Heart left ventricle (tissue), 13 donors: ENCODE results near the gene ATP5PB.

Experiments used
- POLR2A ChIP-seq, 2 donors: fragments of 450-650 bp; IDR thresholded peaks; one replicate each; pipeline ENCODE4 v1.6.1; 2017; ENCODE audit warnings: antibody characterized with exemption in 2 of 2, mild to moderate bottlenecking in 2 of 2, moderate library complexity in 2 of 2
- TF ChIP-seq, protein P1 (sequence below), 12 donors: fragments of 200-600 bp; sonication (generic) in 4 of 12; IDR thresholded peaks; one replicate each; pipeline versions ENCODE4 v1.5.0 to v1.8.0; 2018 to 2022; ENCODE audit warnings: antibody characterized with exemption in 12 of 12, mild to moderate bottlenecking in 5 of 12
- donor health status: ischemic (EF 13 %, LVEDD 7.1; RV severe dilation, severe dysfunction).
- donor health status: DM: no; HTN: yes; CAD: no.
- donor health status: DM: no; HTN: no; CAD: no.
- donor health status: ischemic (EF 25% LVEDD 6.9; RV normal size, moderate dysfunction).
- donor health status: ischemic (EF 25% LVEDD 5.7; RV mildly dilated, moderate dysfunction).
- donor health status: ischemic (EF 35%, LVEDD 5.7; RV mildly dilated, moderate dysfunction).
- donor health status: nonischemic (EF 11% LVEDD 7.7; RV severe dilation, severe dysfunction).
- donor health status: DM: yes; HTN: yes; CAD: no.
- donor health status: PGD.
- donor health status: ischemic (EF 29% LVEDD 5.4; RV normal size, mild dysfunction).
- donor health status: nonischemic (EF 23%, LVEDD 6.1; RV moderate dilation, normal function).

DNA sequence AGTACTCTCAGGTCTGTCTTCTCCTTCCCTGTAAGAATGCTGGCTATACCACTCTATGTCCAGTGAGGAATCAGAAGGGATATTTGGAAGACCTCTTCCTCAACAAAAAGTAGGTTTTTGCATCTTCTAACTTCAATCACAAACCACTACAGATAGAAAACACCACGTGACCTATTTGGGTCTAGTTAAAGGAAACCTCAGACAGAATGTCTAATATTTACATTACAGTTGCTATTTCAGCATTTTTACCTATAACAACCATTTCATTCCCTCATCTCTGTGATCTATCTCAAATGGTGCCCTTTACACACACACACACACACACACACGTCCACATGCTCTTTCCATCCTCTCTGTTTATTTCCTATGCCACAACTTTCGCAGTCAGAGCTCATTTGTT is 62.1 kb downstream of the ATP5PB start:
- TF ChIP-seq, protein P1, sequence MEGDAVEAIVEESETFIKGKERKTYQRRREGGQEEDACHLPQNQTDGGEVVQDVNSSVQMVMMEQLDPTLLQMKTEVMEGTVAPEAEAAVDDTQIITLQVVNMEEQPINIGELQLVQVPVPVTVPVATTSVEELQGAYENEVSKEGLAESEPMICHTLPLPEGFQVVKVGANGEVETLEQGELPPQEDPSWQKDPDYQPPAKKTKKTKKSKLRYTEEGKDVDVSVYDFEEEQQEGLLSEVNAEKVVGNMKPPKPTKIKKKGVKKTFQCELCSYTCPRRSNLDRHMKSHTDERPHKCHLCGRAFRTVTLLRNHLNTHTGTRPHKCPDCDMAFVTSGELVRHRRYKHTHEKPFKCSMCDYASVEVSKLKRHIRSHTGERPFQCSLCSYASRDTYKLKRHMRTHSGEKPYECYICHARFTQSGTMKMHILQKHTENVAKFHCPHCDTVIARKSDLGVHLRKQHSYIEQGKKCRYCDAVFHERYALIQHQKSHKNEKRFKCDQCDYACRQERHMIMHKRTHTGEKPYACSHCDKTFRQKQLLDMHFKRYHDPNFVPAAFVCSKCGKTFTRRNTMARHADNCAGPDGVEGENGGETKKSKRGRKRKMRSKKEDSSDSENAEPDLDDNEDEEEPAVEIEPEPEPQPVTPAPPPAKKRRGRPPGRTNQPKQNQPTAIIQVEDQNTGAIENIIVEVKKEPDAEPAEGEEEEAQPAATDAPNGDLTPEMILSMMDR (IDR thresholded peaks at IDR 0.05), result no peak
- no peak for TF ChIP-seq POLR2A (IDR thresholded peaks at IDR 0.05)
